ENCODE results near the gene HCFC1R1. TPM values are rescaled to one million over a fixed set of nuclear protein-coding genes. Genes with fewer than 3 reads are reported as not detected.

Gene HCFC1R1
- total RNA-seq, 1 experiment from 2014 or later = 60.0 TPM

GRCh38 chr16:3049921-3050481, 26.3 kb upstream of the HCFC1R1 start:
- Histone ChIP-seq H3K27ac (ENCODE audit: low read depth, low read length) (no peak overlapping the region), H3K27me3 (ENCODE audit: insufficient read depth, low read length) (no peaks in the 10 kb centered on the region), H3K36me3 (ENCODE audit: control insufficient read depth in 1 of 2, insufficient read depth in 2 of 2, low read length in 2 of 2) (no peaks in the 10 kb centered on the region), H2AFZ (ENCODE audit: low read depth, low read length, poor library complexity, severe bottlenecking) (no peak overlapping the region), H3K9me2 (ENCODE audit: insufficient read depth) (no peaks in the 10 kb centered on the region), H3K4me2 (ENCODE audit: low read length) (no peak overlapping the region), H3K9ac (ENCODE audit: low read length) (no peak overlapping the region), H3K9me3 (ENCODE audit: control insufficient read depth in 1 of 2, insufficient read depth in 1 of 2, low read depth in 1 of 2, low read length in 2 of 2) (no peaks in the 10 kb centered on the region), H4K20me1 (ENCODE audit: insufficient read depth) (no peaks in the 10 kb centered on the region), H3K79me2 (ENCODE audit: insufficient read depth, low read length) (no peaks in the 10 kb centered on the region), H3K4me3 (replicated peaks in 1 of 2; ENCODE audit: low read depth in 1 of 2, low read length in 2 of 2) (no peak overlapping the region), H3K4me1 (ENCODE audit: control insufficient read depth in 1 of 2, insufficient read depth in 2 of 2, low read length in 2 of 2) (peaks cover 0 to 27% of the 10 kb centered on the region in 2 experiments; a peak in 1 of 4 replicates)
- BruUV-seq (replicated peaks) = no TSS peak
- no peak for DNase-seq (ENCODE audit: low read depth, low spot score)
- ChIA-PET CTCF (interaction anchor here (4.3 kb wide), 1 partner anchor 9 kb away, joined by 16 read pairs; no protein-coding TSS in a partner anchor), RAD21 (ENCODE audit: low non-redundant PET in 1 of 2, low total read pairs in 2 of 2, uncharacterized antibody in 2 of 2, unreplicated experiment in 2 of 2) (no interaction called here), POLR2A (interaction anchor here (1.3 kb wide), 1 partner anchor 10 kb away, joined by 3 read pairs; no protein-coding TSS in a partner anchor)
- intact Hi-C loops (cut with micrococcal nuclease) = loop anchor here (10.0 kb wide), 1 partner anchor 125 kb away; no protein-coding TSS in a partner anchor
- no peak for ATAC-seq
- no peak for TF ChIP-seq SRF (IDR thresholded peaks at IDR 0.05; ENCODE audit: low read depth)

- BruUV-seq (replicated peaks) = no TSS peak
- peak overlapping the region; percentile 99; the same call in 1 of the 2 replicates for H3K4me2 ChIP-seq (ENCODE audit: low read length)
- 0 out of 4 replicates have a peak overlapping the region, but pooled peaks of 1 of the 2 experiments have one; percentile 79 for H3K4me3 ChIP-seq (replicated peaks in 1 of 2; ENCODE audit: low read depth in 1 of 2, low read length in 2 of 2)
- H4K20me1 ChIP-seq (ENCODE audit: insufficient read depth) = no peaks in the 10 kb centered on the region
- H3K4me1 ChIP-seq (ENCODE audit: control insufficient read depth in 1 of 2, insufficient read depth in 2 of 2, low read length in 2 of 2) = peaks cover 2 to 47% of the 10 kb centered on the region in 2 experiments; a peak in 3 of 4 replicates
- ATAC-seq (no peak), DNase-seq (ENCODE audit: low read depth, low spot score) (no peak)
- ChIA-PET CTCF (interaction anchor here (1.3 to 4.3 kb wide), 3 partner anchors 12 to 82 kb away, joined by 4 to 16 read pairs (median 5); no protein-coding TSS in a partner anchor), POLR2A (interaction anchor here (2.3 kb wide), 1 partner anchor 12 kb away, joined by 6 read pairs; no protein-coding TSS in a partner anchor), RAD21 (ENCODE audit: low non-redundant PET in 1 of 2, low total read pairs in 2 of 2, uncharacterized antibody in 2 of 2, unreplicated experiment in 2 of 2) (no interaction called here)
- H3K27ac ChIP-seq (ENCODE audit: low read depth, low read length) = no peak overlapping the region
- H3K9ac ChIP-seq (ENCODE audit: low read length) = no peak overlapping the region
- H3K36me3 ChIP-seq (ENCODE audit: control insufficient read depth in 1 of 2, insufficient read depth in 2 of 2, low read length in 2 of 2) = no peaks in the 10 kb centered on the region
- no peaks in the 10 kb centered on the region for H3K9me2 ChIP-seq (ENCODE audit: insufficient read depth)
- H3K9me3 ChIP-seq (ENCODE audit: control insufficient read depth in 1 of 2, insufficient read depth in 1 of 2, low read depth in 1 of 2, low read length in 2 of 2) = no peaks in the 10 kb centered on the region
- no peak overlapping the region for H2AFZ ChIP-seq (ENCODE audit: low read depth, low read length, poor library complexity, severe bottlenecking)
- no peaks in the 10 kb centered on the region for H3K79me2 ChIP-seq (ENCODE audit: insufficient read depth, low read length)
- TF ChIP-seq CTCF (IDR thresholded peaks at IDR 0.05 in 2 of 3, conservative IDR thresholded peaks at IDR 0.05 in 1 of 3; ENCODE audit: borderline replicate concordance in 1 of 3, insufficient read depth in 1 of 3, low read depth in 2 of 3, low read length in 2 of 3) (no peak), ZFX (IDR thresholded peaks at IDR 0.05) (no peak), CEBPB (IDR thresholded peaks at IDR 0.05; ENCODE audit: low read depth) (no peak), SRF (IDR thresholded peaks at IDR 0.05; ENCODE audit: low read depth) (no peak), EGR1 (IDR thresholded peaks at IDR 0.05; ENCODE audit: low read depth) (no peak)
- intact Hi-C loops (cut with micrococcal nuclease) = no loop called here
- no peaks in the 10 kb centered on the region for H3K27me3 ChIP-seq (ENCODE audit: insufficient read depth, low read length)
These were observed 23.6 kb upstream of the HCFC1R1 start for GRCh38 chr16:3047387-3047720.

Data from HCT116 (cell line).